Umbilical cord (tissue), 2 donors: ENCODE measurements around the gene NBAS. TPM values are rescaled to one million over a fixed set of nuclear protein-coding genes. Genes with fewer than 3 reads are reported as not detected.
A peak's percentile ranks its signal among the peaks of the same experiment; 100 is the strongest.

ENCODE experiments used
- DNase-seq: peaks from one replicate; pipeline ENCODE4 v3.0.0-alpha.2; 2015; ENCODE audit warnings: low spot score
- total RNA-seq: library from RNA; depleted of rRNA; stranded (reverse); fragments of >200 nt; gene quantifications from one replicate; pipeline ENCODE4 v1.2.3, GENCODE V29; 2014; ENCODE audit warnings: low replicate concordance; ENCODE audit not compliant: insufficient read depth

The NBAS gene
- total RNA-seq, 1 donor from 2014 or later = 116 TPM

- no peak for DNase-seq
Observed at GRCh38 chr2:15311201-15311907, 249.8 kb downstream of the NBAS start.

DNA sequence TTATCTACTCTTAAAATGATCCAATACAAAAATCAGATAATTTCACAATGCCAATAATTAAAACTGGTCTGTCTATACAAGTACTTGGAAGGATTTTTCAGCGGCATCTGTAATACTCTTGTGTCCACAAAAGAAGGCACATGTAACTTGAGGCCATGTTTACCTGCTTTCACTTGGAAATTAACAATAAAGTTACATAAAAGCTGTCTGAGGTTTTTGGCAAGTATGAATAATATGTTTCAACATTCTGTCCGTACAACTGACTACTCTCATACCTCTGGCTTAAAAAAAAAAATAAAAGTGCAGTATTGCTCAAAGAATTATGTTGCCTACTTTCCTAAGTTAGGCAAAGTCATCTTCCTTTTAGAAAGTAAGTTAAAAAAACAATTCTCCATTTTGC lies 253.6 kb downstream of the NBAS start:
- DNase-seq = no peak

DNA sequence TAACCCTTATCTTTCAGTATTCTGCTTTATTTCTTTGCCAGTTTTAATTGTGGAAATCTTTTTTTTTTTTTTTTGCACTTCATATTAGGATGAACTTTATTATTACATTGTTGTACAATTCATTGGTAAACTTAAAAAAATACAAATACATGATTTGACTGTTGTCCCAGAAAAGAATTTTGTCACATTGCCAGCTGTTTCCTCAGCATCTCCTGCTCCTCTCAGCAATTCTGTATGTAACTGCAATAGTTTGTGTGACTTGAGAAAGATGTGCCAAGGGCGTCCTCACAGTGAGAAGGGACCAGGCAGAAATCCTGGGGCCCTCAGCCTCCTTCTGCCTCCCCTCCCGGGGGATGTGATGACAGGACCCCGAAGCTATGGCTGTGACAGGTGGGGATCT lies 254.4 kb downstream of the NBAS start:
- DNase-seq = no peak

DNA sequence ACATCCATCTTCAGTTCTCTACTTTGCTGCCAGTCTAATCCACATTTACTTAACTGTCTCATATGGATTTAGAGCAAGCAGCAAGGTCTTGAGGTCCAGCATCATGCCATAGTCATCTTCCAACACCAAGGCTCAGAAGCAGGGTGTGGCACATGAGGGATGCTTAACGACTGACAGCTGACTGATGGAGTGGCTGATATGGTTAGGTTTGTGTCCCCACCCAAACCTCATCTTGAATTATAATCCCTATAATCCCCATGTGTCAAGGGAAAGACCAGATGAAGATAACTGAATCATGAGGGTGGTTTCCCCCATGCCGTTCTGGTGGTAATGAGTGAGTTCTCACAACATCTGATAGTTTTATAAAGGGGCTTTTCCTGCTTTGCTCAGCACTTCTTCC lies 257.3 kb downstream of the NBAS start:
- peak; percentile 9 for DNase-seq

DNA sequence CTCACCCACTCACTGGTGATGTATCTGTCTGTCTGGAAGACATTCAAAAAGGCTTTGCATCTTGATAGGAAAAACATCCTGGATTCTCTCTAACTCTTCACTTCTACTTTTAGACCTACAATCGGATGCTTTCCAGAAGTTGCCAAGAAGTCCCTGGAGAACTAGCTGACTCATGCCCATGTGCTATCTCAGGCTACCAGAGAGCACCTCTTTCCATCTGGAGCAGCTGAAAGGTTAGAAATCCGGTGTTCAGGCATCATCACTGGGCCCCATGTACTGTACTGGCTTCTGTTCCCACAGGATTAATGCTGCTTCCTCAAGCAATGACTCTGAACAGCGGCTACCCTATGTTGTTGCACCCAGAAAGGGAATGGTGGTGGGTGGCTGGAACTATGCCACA lies 259.0 kb downstream of the NBAS start:
- DNase-seq = no peak

DNA sequence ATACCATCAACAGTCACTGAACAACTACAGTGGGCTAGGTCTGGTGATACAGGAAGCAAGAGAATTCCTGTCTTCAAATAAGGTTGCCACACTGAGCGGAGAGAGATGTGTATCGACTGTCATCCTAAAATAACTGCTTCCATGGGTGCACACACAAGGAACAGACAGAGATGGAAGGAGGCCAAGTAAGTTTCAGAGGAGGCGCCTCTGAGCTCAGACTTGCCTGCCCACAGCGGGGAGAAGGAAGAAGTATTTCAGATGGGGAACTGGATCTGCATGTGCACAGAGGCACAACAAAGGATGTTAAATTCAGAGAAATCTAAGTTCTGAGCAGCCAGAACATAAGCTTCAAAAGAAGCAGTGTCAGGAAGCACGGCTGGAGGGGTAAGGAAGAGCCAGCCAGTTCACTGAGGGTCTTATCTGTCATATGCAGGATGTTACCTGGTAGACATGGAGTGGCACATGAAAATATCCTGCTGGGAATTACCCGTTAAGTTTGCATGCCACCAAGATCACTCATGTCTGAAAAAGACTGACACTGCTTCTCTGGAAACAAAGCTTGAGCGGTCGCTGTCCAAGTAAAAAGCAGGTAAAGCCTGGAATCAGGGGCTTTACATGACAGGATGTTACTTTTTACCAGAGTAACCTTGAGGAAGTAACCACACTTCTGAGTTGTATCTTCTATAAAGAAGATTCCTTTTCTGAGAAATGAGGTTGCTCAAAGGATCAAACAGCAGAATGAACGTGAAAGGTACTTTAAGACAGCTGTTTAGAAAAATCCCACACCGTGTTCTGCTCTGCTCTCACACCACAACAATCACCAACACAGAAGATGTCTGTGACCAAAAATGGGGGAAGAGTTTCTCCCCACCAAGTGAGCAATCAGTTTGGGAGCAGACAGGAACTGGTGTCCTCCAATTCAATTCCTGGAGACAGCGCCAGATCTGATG lies 260.2 kb downstream of the NBAS start:
- no peak for DNase-seq

DNA sequence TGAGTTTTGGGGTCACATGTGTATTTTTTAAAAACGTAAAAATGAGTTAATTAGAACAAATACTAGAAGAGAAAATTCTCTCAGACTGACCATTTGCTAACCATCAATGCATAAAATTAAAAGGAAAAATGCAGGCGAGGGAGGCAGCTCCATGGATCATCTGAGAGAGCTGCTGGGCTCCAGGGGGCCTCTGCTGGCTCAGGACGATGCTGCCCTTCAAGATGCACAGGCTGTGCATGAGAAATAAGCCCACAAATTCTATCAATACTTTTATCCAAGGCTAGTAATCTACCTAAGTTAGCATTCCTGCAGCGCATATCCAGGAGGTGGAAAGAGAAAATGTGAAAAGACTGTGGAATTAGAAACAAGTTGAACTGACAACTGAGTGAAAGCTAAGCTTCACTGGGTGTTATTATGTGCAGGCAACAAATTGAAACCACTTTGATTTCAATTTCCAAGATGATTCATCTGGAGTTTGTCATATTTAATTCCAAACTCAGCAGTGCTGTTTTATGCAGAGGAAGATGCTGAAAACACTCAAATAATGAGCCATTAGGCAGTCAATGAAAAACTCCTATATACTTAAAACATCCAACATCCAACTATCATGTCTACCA lies 261.1 kb downstream of the NBAS start:
- DNase-seq = no peak

- DNase-seq = peak; percentile 6
Observed at GRCh38 chr2:15298770-15299169, 262.4 kb downstream of the NBAS start.

- no peak for DNase-seq
Observed at GRCh38 chr2:15293262-15293937, 267.7 kb downstream of the NBAS start.

- DNase-seq = no peak
Observed at GRCh38 chr2:15287447-15288184, 273.5 kb downstream of the NBAS start.

DNA sequence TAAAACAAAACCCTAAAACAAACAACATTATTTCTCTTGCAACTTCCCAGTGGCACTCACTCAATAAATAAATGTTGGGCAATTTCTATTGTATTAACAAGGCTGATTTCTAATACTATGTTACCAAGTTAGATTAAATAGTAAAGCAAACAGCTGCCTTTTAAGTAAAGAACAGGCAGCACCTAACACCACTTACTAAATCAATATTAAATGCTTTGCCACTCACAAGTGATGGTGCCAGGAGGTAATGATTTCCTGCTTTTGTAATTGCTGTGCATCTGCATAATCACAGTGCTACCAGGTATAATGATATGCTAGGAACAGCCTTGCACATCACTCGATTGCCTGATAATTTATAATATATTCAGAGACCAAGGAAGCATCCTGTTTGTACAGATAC lies 276.5 kb downstream of the NBAS start:
- DNase-seq = no peak

DNA sequence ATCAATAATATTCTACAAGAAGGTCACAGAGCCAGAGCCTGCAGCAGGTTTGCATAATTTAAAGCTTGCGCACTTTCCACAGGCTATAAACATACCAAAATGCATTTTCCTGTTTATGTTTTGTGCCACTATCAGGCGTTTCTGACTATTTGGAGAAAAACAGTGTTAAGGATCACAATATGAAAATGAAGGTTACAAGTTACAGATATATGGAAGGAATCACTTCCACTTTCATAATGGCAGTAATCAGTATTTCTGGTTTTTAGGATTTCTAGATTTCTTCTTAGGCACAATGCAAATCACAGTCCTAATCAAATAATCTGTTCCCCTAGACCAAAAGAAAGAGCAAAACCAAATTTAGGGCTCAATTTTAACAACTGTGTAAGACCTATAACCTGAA lies 279.5 kb downstream of the NBAS start:
- no peak for DNase-seq

- no peak for DNase-seq
Observed at GRCh38 chr2:15279201-15279876, 281.8 kb downstream of the NBAS start.

- no peak for DNase-seq
Observed at GRCh38 chr2:15278296-15278695, 282.8 kb downstream of the NBAS start.

GRCh38 chr2:15275346-15275745 lies 285.8 kb downstream of the NBAS start:
- DNase-seq = no peak

- no peak for DNase-seq
Observed at GRCh38 chr2:15273452-15273851, 287.7 kb downstream of the NBAS start.

GRCh38 chr2:15272942-15273341 lies 288.2 kb downstream of the NBAS start:
- no peak for DNase-seq

- no peak for DNase-seq
Observed at GRCh38 chr2:15271941-15272542, 289.1 kb downstream of the NBAS start.

- DNase-seq = no peak
Observed at GRCh38 chr2:15271276-15271675, 289.9 kb downstream of the NBAS start.

- DNase-seq = no peak
Observed at GRCh38 chr2:15269043-15269442, 292.1 kb downstream of the NBAS start.
